DOHH2 (cell line): Measurements from ENCODE around the gene RAPGEF5.

Source experiments
- H3F3A ChIP-seq: fragments of 200-600 bp; sonication (generic), shearing (Covaris generic); 2 replicates; pipeline ENCODE4 v1.6.0; 2016; ENCODE audit warnings: antibody characterized with exemption, mild to moderate bottlenecking; ENCODE audit not compliant: control insufficient read depth, insufficient read depth
- H3K27ac ChIP-seq: fragments of 200-600 bp; sonication (generic); 2 replicates; pipeline ENCODE4 v1.5.1; 2014; ENCODE audit warnings: low read depth, mild to moderate bottlenecking, low read length, moderate library complexity
- H3K27me3 ChIP-seq: fragments of 200-600 bp; sonication (generic); 2 replicates; pipeline ENCODE4 v1.6.1; 2014; ENCODE audit warnings: mild to moderate bottlenecking, low read length, mixed read lengths; ENCODE audit not compliant: control insufficient read depth
- H3K36me3 ChIP-seq: fragments of 200-600 bp; sonication (generic); 2 replicates; pipeline ENCODE4 v1.6.1; 2014; ENCODE audit warnings: mild to moderate bottlenecking, low read length, moderate library complexity, mixed read lengths; ENCODE audit not compliant: control insufficient read depth
- H3K4me1 ChIP-seq: fragments of 200-600 bp; sonication (generic); 2 replicates; pipeline ENCODE4 v1.6.1; 2014; ENCODE audit warnings: mild to moderate bottlenecking, low read length, mixed read lengths; ENCODE audit not compliant: control insufficient read depth
- H3K4me2 ChIP-seq: fragments of 200-600 bp; sonication (generic); 2 replicates; pipeline ENCODE4 v1.6.0; 2014; ENCODE audit warnings: mild to moderate bottlenecking, low read length, moderate library complexity
- H3K4me3 ChIP-seq: fragments of 200-600 bp; sonication (generic); 2 replicates; pipeline ENCODE4 v1.5.1; 2014; ENCODE audit warnings: mild to moderate bottlenecking, low read length, mixed read lengths
- H3K79me2 ChIP-seq: fragments of 200-600 bp; sonication (generic); 2 replicates; pipeline ENCODE4 v1.6.1; 2014; ENCODE audit warnings: mild to moderate bottlenecking, low read length, mixed read lengths; ENCODE audit not compliant: control insufficient read depth
- H3K9me2 ChIP-seq: fragments of 200-600 bp; sonication (generic); replicated peaks from 2 replicates; pipeline ENCODE4 v1.6.1; 2014; ENCODE audit warnings: mild to moderate bottlenecking, low read length, mixed read lengths; ENCODE audit not compliant: control insufficient read depth
- H3K9me3 ChIP-seq: fragments of 200-600 bp; sonication (generic); 2 replicates; pipeline ENCODE4 v1.6.1; 2014; ENCODE audit warnings: antibody characterized with exemption, low read length, mixed read lengths; ENCODE audit not compliant: control insufficient read depth, insufficient read depth
- H4K20me1 ChIP-seq: fragments of 200-600 bp; sonication (generic); 2 replicates; pipeline ENCODE4 v1.6.0; 2014; ENCODE audit warnings: low read depth, mild to moderate bottlenecking, antibody characterized with exemption, low read length, moderate library complexity; ENCODE audit not compliant: control insufficient read depth, insufficient read depth
- EZH2phosphoT487 ChIP-seq: fragments of 200-600 bp; sonication (generic); IDR thresholded peaks from 2 replicates; pipeline ENCODE4 v1.6.1; 2017; ENCODE audit warnings: borderline replicate concordance, mild to moderate bottlenecking, antibody characterized with exemption, low read length, moderate library complexity, mixed read lengths
- TF ChIP-seq, protein P1 (sequence below): fragments of 200-600 bp; sonication (generic); IDR thresholded peaks from one replicate; pipeline ENCODE4 v1.5.1; 2014; ENCODE audit warnings: antibody characterized with exemption, mild to moderate bottlenecking, low read depth, low read length; ENCODE audit not compliant: poor library complexity, severe bottlenecking

The RAPGEF5 gene

DNA sequence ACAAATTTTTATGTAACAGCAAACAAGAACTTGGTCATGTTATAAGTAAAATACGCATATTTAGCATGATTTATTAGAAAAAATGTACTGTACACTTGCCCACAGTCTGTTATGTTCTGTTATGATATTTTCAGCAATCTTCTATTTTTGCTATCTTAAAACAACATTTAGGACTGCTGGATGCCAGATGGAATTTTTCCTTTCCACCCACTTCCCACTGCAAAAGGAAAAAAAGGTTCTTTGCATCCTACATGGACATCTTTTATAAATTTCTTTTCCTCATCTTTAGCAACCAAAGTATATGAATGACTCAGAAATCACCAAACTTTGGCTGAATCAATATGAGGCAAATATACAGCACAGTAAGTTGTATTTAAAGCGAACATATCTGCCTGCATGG is 146.0 kb downstream of the RAPGEF5 start:
- Histone ChIP-seq H3K4me2 (no peak overlapping the region), H3K4me3 (no peak overlapping the region), H3F3A (peaks cover 36% of the 10 kb centered on the region), H3K9me2 (no peaks in the 10 kb centered on the region), H3K36me3 (peaks cover 100% of the 10 kb centered on the region), H3K27me3 (no peaks in the 10 kb centered on the region), H3K27ac (no peak overlapping the region), H4K20me1 (no peaks in the 10 kb centered on the region; the same call in 1 of the 2 replicates), H3K79me2 (peaks cover 92% of the 10 kb centered on the region), H3K4me1 (peaks cover 23% of the 10 kb centered on the region; the same call in 1 of the 2 replicates), H3K9me3 (no peaks in the 10 kb centered on the region)
- no peak for TF ChIP-seq EZH2phosphoT487
- TF ChIP-seq, protein P1, sequence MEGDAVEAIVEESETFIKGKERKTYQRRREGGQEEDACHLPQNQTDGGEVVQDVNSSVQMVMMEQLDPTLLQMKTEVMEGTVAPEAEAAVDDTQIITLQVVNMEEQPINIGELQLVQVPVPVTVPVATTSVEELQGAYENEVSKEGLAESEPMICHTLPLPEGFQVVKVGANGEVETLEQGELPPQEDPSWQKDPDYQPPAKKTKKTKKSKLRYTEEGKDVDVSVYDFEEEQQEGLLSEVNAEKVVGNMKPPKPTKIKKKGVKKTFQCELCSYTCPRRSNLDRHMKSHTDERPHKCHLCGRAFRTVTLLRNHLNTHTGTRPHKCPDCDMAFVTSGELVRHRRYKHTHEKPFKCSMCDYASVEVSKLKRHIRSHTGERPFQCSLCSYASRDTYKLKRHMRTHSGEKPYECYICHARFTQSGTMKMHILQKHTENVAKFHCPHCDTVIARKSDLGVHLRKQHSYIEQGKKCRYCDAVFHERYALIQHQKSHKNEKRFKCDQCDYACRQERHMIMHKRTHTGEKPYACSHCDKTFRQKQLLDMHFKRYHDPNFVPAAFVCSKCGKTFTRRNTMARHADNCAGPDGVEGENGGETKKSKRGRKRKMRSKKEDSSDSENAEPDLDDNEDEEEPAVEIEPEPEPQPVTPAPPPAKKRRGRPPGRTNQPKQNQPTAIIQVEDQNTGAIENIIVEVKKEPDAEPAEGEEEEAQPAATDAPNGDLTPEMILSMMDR, result no peak

DNA sequence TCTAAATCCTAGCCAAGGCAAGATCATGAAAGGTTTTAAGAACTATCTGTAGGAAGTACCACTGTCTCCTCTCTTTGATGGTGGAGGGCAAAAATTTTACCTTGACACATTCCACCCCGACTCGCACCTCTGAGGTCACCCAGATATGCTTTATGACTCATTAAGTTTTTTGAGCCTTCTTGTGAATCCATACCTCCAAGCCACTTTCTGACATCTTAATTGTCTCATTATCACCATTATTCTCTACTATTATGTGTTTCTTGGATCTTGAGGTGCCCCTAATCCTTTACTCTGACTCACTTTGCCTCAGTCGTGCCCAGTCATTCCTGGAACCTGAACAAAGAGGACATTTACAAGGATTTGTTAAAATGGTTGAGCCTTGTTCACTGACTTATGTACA is 146.6 kb downstream of the RAPGEF5 start:
- Histone ChIP-seq H3K79me2 (peaks cover 92% of the 10 kb centered on the region), H3K4me3 (no peak overlapping the region), H3K27me3 (no peaks in the 10 kb centered on the region), H3K4me1 (peaks cover 23% of the 10 kb centered on the region; the same call in 1 of the 2 replicates), H3K9me2 (no peaks in the 10 kb centered on the region), H3F3A (peaks cover 39% of the 10 kb centered on the region), H3K4me2 (no peak overlapping the region), H3K9me3 (no peaks in the 10 kb centered on the region), H4K20me1 (no peaks in the 10 kb centered on the region; the same call in 1 of the 2 replicates), H3K27ac (no peak overlapping the region), H3K36me3 (peaks cover 100% of the 10 kb centered on the region)
- TF ChIP-seq, protein P1, result no peak
- no peak for TF ChIP-seq EZH2phosphoT487

- no peaks in the 10 kb centered on the region for H3K9me3 ChIP-seq
- TF ChIP-seq, protein P1, result no peak
- TF ChIP-seq EZH2phosphoT487, result no peak
- H3K4me1 ChIP-seq, result peaks cover 23% of the 10 kb centered on the region; the same call in 1 of the 2 replicates
- no peaks in the 10 kb centered on the region for H3K27me3 ChIP-seq
- no peak overlapping the region for H3K4me2 ChIP-seq
- H3K9me2 ChIP-seq, result no peaks in the 10 kb centered on the region
- no peak overlapping the region for H3K27ac ChIP-seq
- H3K36me3 ChIP-seq, result peaks cover 100% of the 10 kb centered on the region
- H3F3A ChIP-seq, result peaks cover 46% of the 10 kb centered on the region
- H3K79me2 ChIP-seq, result peaks cover 92% of the 10 kb centered on the region
- no peak overlapping the region for H3K4me3 ChIP-seq
- no peaks in the 10 kb centered on the region; the same call in 1 of the 2 replicates for H4K20me1 ChIP-seq
Observed at GRCh38 chr7:22208799-22209198, 148.2 kb downstream of the RAPGEF5 start.
